Liver (tissue), 9 donors: ENCODE results near the gene CNPY3. TPM values are rescaled to one million over a fixed set of nuclear protein-coding genes. Genes with fewer than 3 reads are reported as not detected.

Experiments
- DNase-seq: peaks from one replicate; pipeline ENCODE4 v3.0.0-alpha.2; 2017; ENCODE audit warnings: low spot score
- H3K27ac ChIP-seq, 2 donors: one replicate each; pipeline ENCODE4 v1.7.0; 2013; ENCODE audit warnings: inconsistent platforms in 2 of 2, low read length in 2 of 2, control low read depth in 1 of 2, low read depth in 1 of 2, mild to moderate bottlenecking in 1 of 2
- H3K27me3 ChIP-seq, 4 donors: one replicate each; pipeline versions ENCODE4 v1.6.1 to v1.7.0; 2013; ENCODE audit warnings: low read length in 3 of 4, inconsistent platforms in 1 of 4, mild to moderate bottlenecking in 1 of 4, moderate library complexity in 1 of 4; ENCODE audit not compliant: control insufficient read depth in 4 of 4, insufficient read depth in 4 of 4
- H3K36me3 ChIP-seq, 4 donors: one replicate each; pipeline versions ENCODE4 v1.6.1 to v1.7.0; 2013; ENCODE audit warnings: low read length in 3 of 4, mild to moderate bottlenecking in 3 of 4, low read depth in 1 of 4, moderate library complexity in 1 of 4; ENCODE audit not compliant: control insufficient read depth in 4 of 4, insufficient read depth in 3 of 4
- H3K4me1 ChIP-seq, 4 donors: one replicate each; pipeline versions ENCODE4 v1.6.1 to v1.7.0; 2013; ENCODE audit warnings: low read length in 3 of 4, mild to moderate bottlenecking in 3 of 4, moderate library complexity in 1 of 4; ENCODE audit not compliant: control insufficient read depth in 4 of 4, insufficient read depth in 4 of 4
- H3K4me3 ChIP-seq, 3 donors: one replicate each; pipeline versions ENCODE4 v1.6.1 to v1.7.0; 2013; ENCODE audit warnings: low read length in 3 of 3, control low read depth in 1 of 3, low read depth in 1 of 3, mild to moderate bottlenecking in 1 of 3
- H3K9ac ChIP-seq, 2 donors: one replicate each; pipeline ENCODE4 v1.7.0; 2013; ENCODE audit warnings: low read length in 2 of 2, mild to moderate bottlenecking in 2 of 2, moderate library complexity in 2 of 2, control low read depth in 1 of 2, low read depth in 1 of 2
- H3K9me3 ChIP-seq, 4 donors: one replicate each; pipeline versions ENCODE4 v1.6.1 to v1.7.0; 2013; ENCODE audit warnings: low read length in 3 of 4; ENCODE audit not compliant: control insufficient read depth in 4 of 4
- CTCF ChIP-seq: fragments of 150-350 bp; IDR thresholded peaks from 2 replicates; pipeline ENCODE4 v1.5.1; 2017; ENCODE audit warnings: improper control_type of control experiment, low read depth, low read length; ENCODE audit not compliant: missing input control
- EGR1 ChIP-seq, 2 donors: IDR thresholded peaks; 2 replicates each; pipeline ENCODE4 v1.6.1; 2016 to 2018; ENCODE audit warnings: antibody characterized with exemption in 2 of 2, low read depth in 2 of 2
- FOXA1 ChIP-seq: IDR thresholded peaks from 2 replicates; pipeline ENCODE4 v1.6.1; 2016; ENCODE audit warnings: antibody characterized with exemption
- FOXA2 ChIP-seq: IDR thresholded peaks from 2 replicates; pipeline ENCODE4 v1.6.1; 2016; ENCODE audit warnings: antibody characterized with exemption
- GABPA ChIP-seq, 2 donors: IDR thresholded peaks in 1 of 2; conservative IDR thresholded peaks in 1 of 2; 2 replicates each; pipeline ENCODE4 v1.6.1; 2016; ENCODE audit warnings: antibody characterized with exemption in 2 of 2, mild to moderate bottlenecking in 1 of 2, moderate library complexity in 1 of 2
- HNF4A ChIP-seq, 2 donors: conservative IDR thresholded peaks; 2 replicates each; pipeline ENCODE4 v1.6.1; 2016; ENCODE audit warnings: antibody characterized with exemption in 2 of 2, mild to moderate bottlenecking in 2 of 2
- HNF4G ChIP-seq: IDR thresholded peaks from 2 replicates; pipeline ENCODE4 v1.6.1; 2016; ENCODE audit warnings: antibody characterized with exemption
- JUND ChIP-seq, 2 donors: IDR thresholded peaks; 2 replicates each; pipeline ENCODE4 v1.6.1; 2016; ENCODE audit warnings: antibody characterized with exemption in 2 of 2
- MAX ChIP-seq: IDR thresholded peaks from 2 replicates; pipeline ENCODE4 v1.6.1; 2016; ENCODE audit warnings: antibody characterized with exemption
- NR2F2 ChIP-seq: IDR thresholded peaks from 2 replicates; pipeline ENCODE4 v1.6.1; 2016; ENCODE audit warnings: antibody characterized with exemption
- RAD21 ChIP-seq, 2 donors: IDR thresholded peaks; 2 replicates each; pipeline ENCODE4 v1.6.1; 2016; ENCODE audit warnings: antibody characterized with exemption in 2 of 2, mild to moderate bottlenecking in 2 of 2
- REST ChIP-seq: IDR thresholded peaks from 2 replicates; pipeline ENCODE4 v1.6.1; 2016; ENCODE audit warnings: antibody characterized with exemption, mild to moderate bottlenecking
- RXRA ChIP-seq, 2 donors: IDR thresholded peaks; 2 replicates each; pipeline ENCODE4 v1.6.1; 2017 to 2018; ENCODE audit warnings: antibody characterized with exemption in 2 of 2, mild to moderate bottlenecking in 1 of 2
- SP1 ChIP-seq: IDR thresholded peaks from 2 replicates; pipeline ENCODE4 v1.6.1; 2018; ENCODE audit warnings: antibody characterized with exemption, mild to moderate bottlenecking
- TAF1 ChIP-seq: conservative IDR thresholded peaks from 2 replicates; pipeline ENCODE4 v1.6.1; 2016; ENCODE audit warnings: antibody characterized with exemption, mild to moderate bottlenecking
- YY1 ChIP-seq: IDR thresholded peaks from 2 replicates; pipeline ENCODE4 v1.6.1; 2016; ENCODE audit warnings: antibody characterized with exemption, mild to moderate bottlenecking
- ZBTB33 ChIP-seq: IDR thresholded peaks from 2 replicates; pipeline ENCODE4 v1.6.1; 2016; ENCODE audit warnings: antibody characterized with exemption
- WGBS: extraction: QIAGEN DNeasy Blood & Tissue Kit; methylation state at CpG from one replicate; pipeline ENCODE4 v1.1.7; 2013; 5-methylcytosine and 5-hydroxymethylcytosine counted together
- polyA plus RNA-seq, 2 donors: library from polyadenylated mRNA; stranded (reverse) in 1 of 2; unstranded in 1 of 2; fragments of 200-250 nt in 1 of 2; fragments of >200 nt in 1 of 2; fragmentation: Nextera tagmentation in 1 of 2; extraction: Ambion mirVana in 1 of 2; gene quantifications; one replicate each; pipeline versions ENCODE4 v1.2.1 to v1.2.3, GENCODE V29; 2013 to 2015
- total RNA-seq, 2 donors: library from RNA; depleted of rRNA; stranded (reverse); fragments of >200 nt; gene quantifications; one replicate each; pipeline ENCODE4 v1.2.3, GENCODE V29; 2014
- TF ChIP-seq, protein P1 (sequence below): IDR thresholded peaks from 2 replicates; pipeline ENCODE4 v1.6.1; 2016; ENCODE audit warnings: antibody characterized with exemption
- donor health status: healthy.
- donor health status: healthy.
- donor health status: healthy.
- donor health status: healthy.
- donor health status: healthy.

Gene CNPY3
- total and polyA plus RNA-seq, 4 donors, result 17.2 to 41.0 (median 27.2) TPM

DNA sequence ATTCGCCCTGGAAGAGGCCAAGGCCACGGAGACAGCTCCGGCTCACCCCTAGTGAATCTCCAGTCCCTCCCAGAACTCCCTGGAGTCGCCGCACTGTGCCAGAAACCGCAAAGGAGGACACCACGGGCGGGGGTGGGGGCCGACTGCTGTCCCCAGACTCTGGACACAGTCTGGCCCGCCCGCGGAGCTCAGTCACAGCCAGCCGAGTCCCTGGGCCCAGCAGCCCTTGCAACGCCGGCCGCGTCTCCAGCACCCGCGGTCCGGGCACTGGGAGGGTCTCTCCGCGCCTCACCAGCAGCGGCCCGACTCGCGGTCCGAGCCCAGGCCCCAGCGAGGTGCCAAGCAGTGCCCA, 49.2 kb downstream of the CNPY3 start:
- H3K27me3 ChIP-seq, result no peaks in the 10 kb centered on the region
- H3K36me3 ChIP-seq, result peaks cover 0 to 4% (median 0%) of the 10 kb centered on the region in 4 donors
- H3K9me3 ChIP-seq, result no peaks in the 10 kb centered on the region
- no peak for TF ChIP-seq MAX
- no peak for TF ChIP-seq RAD21 (IDR thresholded peaks at IDR 0.05)
- TF ChIP-seq YY1, result no peak
- TF ChIP-seq RXRA (IDR thresholded peaks at IDR 0.05), result no peak
- TF ChIP-seq HNF4A (conservative IDR thresholded peaks at IDR 0.05), result no peak
- no peak for TF ChIP-seq REST
- TF ChIP-seq HNF4G, result no peak
- no peak for TF ChIP-seq EGR1 (IDR thresholded peaks at IDR 0.05; ENCODE audit: low read depth in 2 of 2)
- under 1% methylated on average over 28 of the region's 28 CpGs for WGBS
- peak overlapping the region; percentile 3 to 86 for H3K9ac ChIP-seq
- H3K4me3 ChIP-seq, result peak overlapping the region; percentile 76 to 91 (median 81)
- peak; percentile 56 for DNase-seq
- peak overlapping the region; percentile 63 to 87 for H3K27ac ChIP-seq
- H3K4me1 ChIP-seq, result peaks cover 12 to 24% (median 17%) of the 10 kb centered on the region in 4 donors

- Histone ChIP-seq H3K9ac (peak within 1 kb of the TSS; percentile 83 to 86), H3K27me3 (no peaks in the 10 kb centered on the region), H3K4me1 (peaks cover 15 to 26% (median 21%) of the 10 kb centered on the region in 4 donors), H3K9me3 (no peaks in the 10 kb centered on the region), H3K4me3 (peak within 1 kb of the TSS; percentile 76 to 91 (median 81)), H3K27ac (peak within 1 kb of the TSS; percentile 63 to 87), H3K36me3 (peaks cover 0 to 2% (median 0%) of the 10 kb centered on the region in 4 donors)
- TF ChIP-seq GABPA (IDR thresholded peaks at IDR 0.05 in 1 of 2, conservative IDR thresholded peaks at IDR 0.05 in 1 of 2) (peak; percentile 83 to 93), CTCF (no peak), REST (peak; percentile 70), HNF4A (conservative IDR thresholded peaks at IDR 0.05) (peak in 1 of 2 donors; percentile 15), FOXA1 (peak; percentile 6), HNF4G (no peak), RAD21 (IDR thresholded peaks at IDR 0.05) (peak in 1 of 2 donors; percentile 42), ZBTB33 (no peak), YY1 (peak; percentile 61), EGR1 (IDR thresholded peaks at IDR 0.05; ENCODE audit: low read depth in 2 of 2) (peak; percentile 52 to 61), FOXA2 (no peak), SP1 (peak; percentile 64), MAX (peak; percentile 81), TAF1 (peak; percentile 74), RXRA (IDR thresholded peaks at IDR 0.05) (peak; percentile 40 to 51), NR2F2 (no peak), JUND (IDR thresholded peaks at IDR 0.05) (no peak)
- TF ChIP-seq, protein P1, sequence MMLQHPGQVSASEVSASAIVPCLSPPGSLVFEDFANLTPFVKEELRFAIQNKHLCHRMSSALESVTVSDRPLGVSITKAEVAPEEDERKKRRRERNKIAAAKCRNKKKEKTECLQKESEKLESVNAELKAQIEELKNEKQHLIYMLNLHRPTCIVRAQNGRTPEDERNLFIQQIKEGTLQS, result no peak
- DNase-seq, result peak; percentile 75
- WGBS, result under 1% methylated on average over 59 of the region's 59 CpGs
Observed at GRCh38 chr6:42978839-42979522, 49.7 kb downstream of the CNPY3 start, which contains the start of gene PEX6. PEX6 (minus strand) TSS chr6:42979181; CDS start chr6:42979150, 31 bp downstream.
